ENCODE data around the gene SLCO3A1. TPM values are rescaled to one million over a fixed set of nuclear protein-coding genes. Genes with fewer than 3 reads are reported as not detected.

The SLCO3A1 gene
- total and polyA plus RNA-seq, 2 experiments from 2014 or later: 35.5 to 71.9 TPM

- TF ChIP-seq, protein P1, sequence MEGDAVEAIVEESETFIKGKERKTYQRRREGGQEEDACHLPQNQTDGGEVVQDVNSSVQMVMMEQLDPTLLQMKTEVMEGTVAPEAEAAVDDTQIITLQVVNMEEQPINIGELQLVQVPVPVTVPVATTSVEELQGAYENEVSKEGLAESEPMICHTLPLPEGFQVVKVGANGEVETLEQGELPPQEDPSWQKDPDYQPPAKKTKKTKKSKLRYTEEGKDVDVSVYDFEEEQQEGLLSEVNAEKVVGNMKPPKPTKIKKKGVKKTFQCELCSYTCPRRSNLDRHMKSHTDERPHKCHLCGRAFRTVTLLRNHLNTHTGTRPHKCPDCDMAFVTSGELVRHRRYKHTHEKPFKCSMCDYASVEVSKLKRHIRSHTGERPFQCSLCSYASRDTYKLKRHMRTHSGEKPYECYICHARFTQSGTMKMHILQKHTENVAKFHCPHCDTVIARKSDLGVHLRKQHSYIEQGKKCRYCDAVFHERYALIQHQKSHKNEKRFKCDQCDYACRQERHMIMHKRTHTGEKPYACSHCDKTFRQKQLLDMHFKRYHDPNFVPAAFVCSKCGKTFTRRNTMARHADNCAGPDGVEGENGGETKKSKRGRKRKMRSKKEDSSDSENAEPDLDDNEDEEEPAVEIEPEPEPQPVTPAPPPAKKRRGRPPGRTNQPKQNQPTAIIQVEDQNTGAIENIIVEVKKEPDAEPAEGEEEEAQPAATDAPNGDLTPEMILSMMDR (IDR thresholded peaks at IDR 0.05; ENCODE audit: low read depth, low read length): no peak
- H3K27me3 ChIP-seq: no peaks in the 10 kb centered on the region
- H3K4me3 ChIP-seq: no peak overlapping the region
- H3K9me3 ChIP-seq (ENCODE audit: low read depth): no peaks in the 10 kb centered on the region
- H3K27ac ChIP-seq: no peak overlapping the region
- H3K36me3 ChIP-seq: peaks cover 3% of the 10 kb centered on the region
- H3K4me1 ChIP-seq (ENCODE audit: low read depth): no peaks in the 10 kb centered on the region
- DNase-seq (ENCODE audit: low read depth in 1 of 2, low spot score in 1 of 2): no peak
Measured at GRCh38 chr15:92130906-92131305, 277.4 kb downstream of the SLCO3A1 start.

GRCh38 chr15:92132982-92133755, 279.7 kb downstream of the SLCO3A1 start:
- Histone ChIP-seq H3K9me3 (ENCODE audit: low read depth) (no peaks in the 10 kb centered on the region), H3K27me3 (no peaks in the 10 kb centered on the region), H3K4me1 (ENCODE audit: low read depth) (no peaks in the 10 kb centered on the region), H3K36me3 (peaks cover 3% of the 10 kb centered on the region), H3K27ac (no peak overlapping the region), H3K4me3 (no peak overlapping the region)
- TF ChIP-seq, protein P1 (IDR thresholded peaks at IDR 0.05; ENCODE audit: low read depth, low read length): no peak
- no peak for DNase-seq (ENCODE audit: low read depth in 1 of 2, low spot score in 1 of 2)

DNA sequence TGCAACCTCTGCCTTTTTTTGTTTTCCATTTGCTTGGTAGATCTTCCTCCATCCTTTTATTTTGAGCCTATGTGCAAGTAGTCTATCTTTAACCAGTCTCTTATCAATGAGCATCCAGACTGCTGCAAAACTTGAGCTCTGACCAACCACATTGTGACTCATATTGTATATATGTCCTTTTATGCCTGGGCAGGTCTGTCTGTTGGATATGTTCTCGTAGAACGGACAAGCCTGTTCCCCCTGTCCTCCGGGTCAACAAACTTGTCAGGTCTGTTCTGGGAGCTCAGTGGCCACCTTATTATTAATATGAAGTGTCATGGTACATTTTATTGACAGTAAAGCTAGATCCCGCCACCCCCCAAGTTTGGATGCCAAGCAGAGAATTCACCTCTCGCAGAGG, 287.3 kb downstream of the SLCO3A1 start:
- Histone ChIP-seq H3K27ac (no peak overlapping the region), H3K27me3 (no peaks in the 10 kb centered on the region), H3K4me1 (ENCODE audit: low read depth) (no peaks in the 10 kb centered on the region), H3K36me3 (no peaks in the 10 kb centered on the region), H3K4me3 (no peak overlapping the region), H3K9me3 (ENCODE audit: low read depth) (no peaks in the 10 kb centered on the region)
- TF ChIP-seq, protein P1 (IDR thresholded peaks at IDR 0.05; ENCODE audit: low read depth, low read length): no peak
- no peak for DNase-seq (ENCODE audit: low read depth in 1 of 2, low spot score in 1 of 2)

- Histone ChIP-seq H3K4me3 (no peak overlapping the region), H3K4me1 (ENCODE audit: low read depth) (no peaks in the 10 kb centered on the region), H3K36me3 (no peaks in the 10 kb centered on the region), H3K27me3 (no peaks in the 10 kb centered on the region), H3K9me3 (ENCODE audit: low read depth) (no peaks in the 10 kb centered on the region), H3K27ac (no peak overlapping the region)
- no peak for DNase-seq (ENCODE audit: low read depth in 1 of 2, low spot score in 1 of 2)
- TF ChIP-seq, protein P1 (IDR thresholded peaks at IDR 0.05; ENCODE audit: low read depth, low read length): no peak
Measured at GRCh38 chr15:92141607-92142006, 288.1 kb downstream of the SLCO3A1 start.

GRCh38 chr15:92142242-92143232, 289.0 kb downstream of the SLCO3A1 start:
- Histone ChIP-seq H3K4me3 (no peak overlapping the region), H3K27ac (peak overlapping the region; percentile 80), H3K4me1 (ENCODE audit: low read depth) (no peaks in the 10 kb centered on the region), H3K36me3 (peaks cover 6% of the 10 kb centered on the region), H3K27me3 (no peaks in the 10 kb centered on the region), H3K9me3 (ENCODE audit: low read depth) (no peaks in the 10 kb centered on the region)
- peak; percentile 14 to 73 for DNase-seq (ENCODE audit: low read depth in 1 of 2, low spot score in 1 of 2)
- TF ChIP-seq, protein P1 (IDR thresholded peaks at IDR 0.05; ENCODE audit: low read depth, low read length): no peak
